DOHH2 (cell line): ENCODE data around the gene PHACTR1.

Experiments used
- H3F3A ChIP-seq: fragments of 200-600 bp; sonication (generic), shearing (Covaris generic); 2 replicates; pipeline ENCODE4 v1.6.0; 2016; ENCODE audit warnings: antibody characterized with exemption, mild to moderate bottlenecking; ENCODE audit not compliant: control insufficient read depth, insufficient read depth
- H3K27ac ChIP-seq: fragments of 200-600 bp; sonication (generic); 2 replicates; pipeline ENCODE4 v1.5.1; 2014; ENCODE audit warnings: low read depth, mild to moderate bottlenecking, low read length, moderate library complexity
- H3K27me3 ChIP-seq: fragments of 200-600 bp; sonication (generic); 2 replicates; pipeline ENCODE4 v1.6.1; 2014; ENCODE audit warnings: mild to moderate bottlenecking, low read length, mixed read lengths; ENCODE audit not compliant: control insufficient read depth
- H3K36me3 ChIP-seq: fragments of 200-600 bp; sonication (generic); 2 replicates; pipeline ENCODE4 v1.6.1; 2014; ENCODE audit warnings: mild to moderate bottlenecking, low read length, moderate library complexity, mixed read lengths; ENCODE audit not compliant: control insufficient read depth
- H3K4me1 ChIP-seq: fragments of 200-600 bp; sonication (generic); 2 replicates; pipeline ENCODE4 v1.6.1; 2014; ENCODE audit warnings: mild to moderate bottlenecking, low read length, mixed read lengths; ENCODE audit not compliant: control insufficient read depth
- H3K4me2 ChIP-seq: fragments of 200-600 bp; sonication (generic); 2 replicates; pipeline ENCODE4 v1.6.0; 2014; ENCODE audit warnings: mild to moderate bottlenecking, low read length, moderate library complexity
- H3K4me3 ChIP-seq: fragments of 200-600 bp; sonication (generic); 2 replicates; pipeline ENCODE4 v1.5.1; 2014; ENCODE audit warnings: mild to moderate bottlenecking, low read length, mixed read lengths
- H3K79me2 ChIP-seq: fragments of 200-600 bp; sonication (generic); 2 replicates; pipeline ENCODE4 v1.6.1; 2014; ENCODE audit warnings: mild to moderate bottlenecking, low read length, mixed read lengths; ENCODE audit not compliant: control insufficient read depth
- H3K9me2 ChIP-seq: fragments of 200-600 bp; sonication (generic); replicated peaks from 2 replicates; pipeline ENCODE4 v1.6.1; 2014; ENCODE audit warnings: mild to moderate bottlenecking, low read length, mixed read lengths; ENCODE audit not compliant: control insufficient read depth
- H3K9me3 ChIP-seq: fragments of 200-600 bp; sonication (generic); 2 replicates; pipeline ENCODE4 v1.6.1; 2014; ENCODE audit warnings: antibody characterized with exemption, low read length, mixed read lengths; ENCODE audit not compliant: control insufficient read depth, insufficient read depth
- H4K20me1 ChIP-seq: fragments of 200-600 bp; sonication (generic); 2 replicates; pipeline ENCODE4 v1.6.0; 2014; ENCODE audit warnings: low read depth, mild to moderate bottlenecking, antibody characterized with exemption, low read length, moderate library complexity; ENCODE audit not compliant: control insufficient read depth, insufficient read depth
- CTCF ChIP-seq: fragments of 200-600 bp; sonication (generic); IDR thresholded peaks from one replicate; pipeline ENCODE4 v1.5.1; 2014; ENCODE audit warnings: antibody characterized with exemption, mild to moderate bottlenecking, low read depth, low read length; ENCODE audit not compliant: poor library complexity, severe bottlenecking
- EZH2phosphoT487 ChIP-seq: fragments of 200-600 bp; sonication (generic); IDR thresholded peaks from 2 replicates; pipeline ENCODE4 v1.6.1; 2017; ENCODE audit warnings: borderline replicate concordance, mild to moderate bottlenecking, antibody characterized with exemption, low read length, moderate library complexity, mixed read lengths

The PHACTR1 gene

DNA sequence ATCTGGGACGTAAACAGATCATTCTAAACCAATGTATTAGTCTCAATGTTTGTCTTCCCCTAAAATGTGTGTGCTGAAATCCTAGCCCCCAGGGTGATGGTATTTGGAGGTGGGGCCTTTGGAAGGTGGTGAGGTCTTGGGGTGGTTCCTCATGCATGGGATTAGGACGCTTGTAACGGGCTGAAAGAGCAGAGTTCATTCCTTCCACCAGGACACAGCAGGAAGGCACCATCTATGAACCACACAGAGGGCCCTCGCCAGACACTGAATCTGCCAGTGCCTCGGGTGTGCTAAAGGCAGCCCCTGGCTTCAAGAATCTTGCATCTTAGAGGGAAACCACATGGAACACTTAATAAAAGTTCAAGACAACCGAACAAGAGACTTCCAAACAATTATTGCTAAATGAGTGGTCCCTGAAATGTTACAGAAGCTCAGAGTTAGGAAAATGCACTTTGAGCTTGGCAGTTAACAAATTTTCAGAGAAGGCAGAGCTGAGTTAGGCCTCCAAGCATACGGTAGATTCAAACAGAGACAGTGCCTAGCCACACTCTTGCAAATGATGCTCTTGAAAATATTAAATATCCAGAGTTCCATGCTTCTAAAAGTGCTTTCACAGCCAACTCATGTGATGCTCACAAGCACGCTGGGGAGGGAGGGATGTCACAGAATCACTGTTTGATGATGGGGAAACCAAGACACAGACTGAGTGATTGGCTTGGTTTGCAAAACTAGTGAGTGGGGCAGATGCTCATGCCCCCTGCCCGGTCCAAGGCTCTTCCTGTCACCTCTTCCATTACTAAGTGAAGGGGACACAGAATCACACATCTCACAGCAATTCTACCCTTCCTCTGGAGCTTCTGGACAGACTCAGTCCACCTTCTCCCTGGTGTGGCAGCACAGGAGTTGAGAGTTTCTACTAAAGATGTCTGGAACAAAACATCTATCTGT lies 584.4 kb downstream of the PHACTR1 start:
- Histone ChIP-seq H3K4me1 (peaks cover 38% of the 10 kb centered on the region), H3K4me2 (no peak overlapping the region), H4K20me1 (no peaks in the 10 kb centered on the region; the same call in 1 of the 2 replicates), H3K27me3 (no peaks in the 10 kb centered on the region), H3K4me3 (no peak overlapping the region), H3K79me2 (no peaks in the 10 kb centered on the region), H3K36me3 (peaks cover 21% of the 10 kb centered on the region), H3K9me3 (no peaks in the 10 kb centered on the region), H3K9me2 (no peaks in the 10 kb centered on the region), H3K27ac (no peak overlapping the region), H3F3A (no peaks in the 10 kb centered on the region)
- TF ChIP-seq CTCF (no peak), EZH2phosphoT487 (no peak)

DNA sequence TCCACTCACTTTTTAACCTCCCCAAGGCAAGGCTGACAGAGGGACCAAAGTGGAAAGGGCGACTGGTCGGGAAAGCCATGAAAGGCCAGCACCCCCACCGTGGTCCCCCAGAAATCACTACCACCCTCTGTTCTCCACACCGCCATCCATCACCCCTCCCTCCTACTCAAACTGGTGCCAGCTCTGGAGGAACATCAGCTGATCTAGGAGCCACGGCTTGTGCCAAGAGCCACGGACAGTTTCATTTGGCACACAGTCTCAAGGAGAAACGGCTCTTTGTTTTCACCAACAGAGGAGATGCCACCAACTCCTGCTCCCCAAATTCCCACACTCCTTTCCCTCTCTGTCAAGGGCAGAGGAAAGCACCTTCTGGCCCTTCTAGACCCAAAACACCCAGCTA lies 585.7 kb downstream of the PHACTR1 start:
- no peak for TF ChIP-seq EZH2phosphoT487
- no peak for TF ChIP-seq CTCF
- H3K27me3 ChIP-seq: no peaks in the 10 kb centered on the region
- no peak overlapping the region for H3K27ac ChIP-seq
- no peaks in the 10 kb centered on the region for H3F3A ChIP-seq
- H3K79me2 ChIP-seq: no peaks in the 10 kb centered on the region
- no peaks in the 10 kb centered on the region for H3K9me3 ChIP-seq
- H3K4me1 ChIP-seq: peaks cover 26% of the 10 kb centered on the region
- H3K4me3 ChIP-seq: no peak overlapping the region
- H3K36me3 ChIP-seq: peaks cover 26% of the 10 kb centered on the region
- H3K4me2 ChIP-seq: no peak overlapping the region
- no peaks in the 10 kb centered on the region for H3K9me2 ChIP-seq
- no peaks in the 10 kb centered on the region; the same call in 1 of the 2 replicates for H4K20me1 ChIP-seq

GRCh38 chr6:13302751-13303667 lies 586.4 kb downstream of the PHACTR1 start:
- TF ChIP-seq CTCF (no peak), EZH2phosphoT487 (no peak)
- no peaks in the 10 kb centered on the region; the same call in 1 of the 2 replicates for H4K20me1 ChIP-seq
- H3K9me3 ChIP-seq: no peaks in the 10 kb centered on the region
- no peak overlapping the region for H3K27ac ChIP-seq
- peaks cover 26% of the 10 kb centered on the region for H3K4me1 ChIP-seq
- peak overlapping the region; percentile 60; the same call in 1 of the 2 replicates for H3K4me2 ChIP-seq
- H3K9me2 ChIP-seq: no peaks in the 10 kb centered on the region
- H3F3A ChIP-seq: no peaks in the 10 kb centered on the region
- H3K36me3 ChIP-seq: peaks cover 29% of the 10 kb centered on the region
- H3K4me3 ChIP-seq: no peak overlapping the region
- H3K27me3 ChIP-seq: no peaks in the 10 kb centered on the region
- H3K79me2 ChIP-seq: no peaks in the 10 kb centered on the region
